ENCODE data around the gene MLF1. TPM values are rescaled to one million over a fixed set of nuclear protein-coding genes. Genes with fewer than 3 reads are reported as not detected.

Gene MLF1
- total and polyA plus RNA-seq, 2 of the 4 experiments (the other 2 are of a cell fraction) = 4.7 to 5.2 TPM

DNA sequence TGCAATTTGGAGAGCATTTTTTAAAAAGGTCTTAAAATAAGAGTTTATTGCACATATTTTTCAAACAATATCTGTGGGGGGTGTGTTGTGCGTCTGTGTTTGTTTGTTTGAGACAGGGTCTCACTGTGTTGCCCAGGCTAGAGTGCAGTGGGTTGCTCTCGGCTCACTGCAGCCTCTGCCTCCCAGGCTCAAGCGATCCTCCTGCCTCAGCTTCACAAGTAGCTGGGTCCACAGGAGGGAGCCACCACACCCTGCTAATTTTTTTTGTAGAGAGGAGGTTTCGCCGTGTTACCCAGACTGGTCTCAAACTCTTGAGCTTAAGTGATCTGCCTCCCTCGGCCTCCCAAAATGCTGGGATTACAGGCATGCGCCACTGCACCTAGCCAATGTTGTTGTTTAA, 2.7 kb downstream of the MLF1 start:
- no peak overlapping the region for H3K14ac ChIP-seq (replicated peaks; ENCODE audit: low read depth, low read length)
- no CpG with 5 or more reads among the region's 7 CpGs for WGBS, 2 experiments (ENCODE audit: extremely low coverage in 2 of 2, insufficient read length in 1 of 2)
- no peaks in the 10 kb centered on the region for H3K9me3 ChIP-seq (ENCODE audit: control insufficient read depth, insufficient read depth, low read length)
- no peak overlapping the region for H3K23ac ChIP-seq (ENCODE audit: low read depth, low read length)
- no TSS peak for BruUV-seq (replicated peaks)
- H3K27me3 ChIP-seq (ENCODE audit: control insufficient read depth, insufficient read depth, low read length) = no peaks in the 10 kb centered on the region
- no peak overlapping the region for H4K91ac ChIP-seq (ENCODE audit: insufficient read depth, low read depth, low read length)
- no peak overlapping the region for H2AK9ac ChIP-seq (replicated peaks; ENCODE audit: low read depth, low read length, poor library complexity)
- no peak overlapping the region for H4K8ac ChIP-seq (ENCODE audit: low read depth in 2 of 2, low read length in 2 of 2)
- no peak overlapping the region for H3K27ac ChIP-seq (ENCODE audit: insufficient read depth, low read length)
- DNase-seq (no peak), ATAC-seq (ENCODE audit: low read depth) (no peak)
- H2AFZ ChIP-seq (replicated peaks; ENCODE audit: low read length, poor library complexity) = no peak overlapping the region
- dilution Hi-C loops (cut with HindIII; ENCODE audit: low sequenced_read_pairs, unreplicated experiment) = no loop called here
- H3K36me3 ChIP-seq (ENCODE audit: control insufficient read depth, insufficient read depth, low read length) = no peaks in the 10 kb centered on the region
- no peaks in the 10 kb centered on the region for H3K4me1 ChIP-seq (ENCODE audit: control insufficient read depth, insufficient read depth, low read length)
- ChIA-PET CTCF (no interaction called here), POLR2A (ENCODE audit: unreplicated experiment) (no interaction called here)
- H4K5ac ChIP-seq (ENCODE audit: low read depth, low read length) = no peak overlapping the region
- no peak overlapping the region for H3K4me2 ChIP-seq (ENCODE audit: low read depth, low read length)
- no peak overlapping the region for H2BK5ac ChIP-seq (ENCODE audit: low read depth, low read length, poor library complexity, severe bottlenecking)
- intact Hi-C loops (cut with micrococcal nuclease) = loop anchor here (5.0 kb wide), 1 partner anchor 69 kb away; the partner anchor contains the start of gene GFM1
- H3K18ac ChIP-seq (ENCODE audit: low read depth, low read length) = no peak overlapping the region
- H2BK120ac ChIP-seq (ENCODE audit: low read depth, low read length) = no peak overlapping the region
- no peaks in the 10 kb centered on the region for H4K20me1 ChIP-seq (ENCODE audit: insufficient read depth, low read length)
- no peak overlapping the region for H2BK15ac ChIP-seq (ENCODE audit: low read depth, low read length)
- H3K9me1 ChIP-seq (ENCODE audit: insufficient read depth, low read length) = 0 out of 2 replicates have a peak, but pooled peaks cover 2% of the 10 kb centered on the region
- no peak for TF ChIP-seq MAZ (IDR thresholded peaks at IDR 0.05; ENCODE audit: borderline replicate concordance, low read depth, low read length)
- TF ChIP-seq CHD1 (IDR thresholded peaks at IDR 0.05; ENCODE audit: low read depth, low read length) = no peak
- TF ChIP-seq MAFK (IDR thresholded peaks at IDR 0.05; ENCODE audit: low read depth, low read length) = no peak
- TF ChIP-seq NFE2L2 (IDR thresholded peaks at IDR 0.05; ENCODE audit: low read depth, low read length) = no peak
- TF ChIP-seq, protein P1, sequence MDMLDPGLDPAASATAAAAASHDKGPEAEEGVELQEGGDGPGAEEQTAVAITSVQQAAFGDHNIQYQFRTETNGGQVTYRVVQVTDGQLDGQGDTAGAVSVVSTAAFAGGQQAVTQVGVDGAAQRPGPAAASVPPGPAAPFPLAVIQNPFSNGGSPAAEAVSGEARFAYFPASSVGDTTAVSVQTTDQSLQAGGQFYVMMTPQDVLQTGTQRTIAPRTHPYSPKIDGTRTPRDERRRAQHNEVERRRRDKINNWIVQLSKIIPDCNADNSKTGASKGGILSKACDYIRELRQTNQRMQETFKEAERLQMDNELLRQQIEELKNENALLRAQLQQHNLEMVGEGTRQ (IDR thresholded peaks at IDR 0.05; ENCODE audit: low read depth, low read length) = no peak
- no peak for TF ChIP-seq RAD21 (IDR thresholded peaks at IDR 0.05; ENCODE audit: low read length)
- TF ChIP-seq RCOR1 (IDR thresholded peaks at IDR 0.05; ENCODE audit: insufficient replicate concordance, low read length) = no peak
- TF ChIP-seq, protein P2, sequence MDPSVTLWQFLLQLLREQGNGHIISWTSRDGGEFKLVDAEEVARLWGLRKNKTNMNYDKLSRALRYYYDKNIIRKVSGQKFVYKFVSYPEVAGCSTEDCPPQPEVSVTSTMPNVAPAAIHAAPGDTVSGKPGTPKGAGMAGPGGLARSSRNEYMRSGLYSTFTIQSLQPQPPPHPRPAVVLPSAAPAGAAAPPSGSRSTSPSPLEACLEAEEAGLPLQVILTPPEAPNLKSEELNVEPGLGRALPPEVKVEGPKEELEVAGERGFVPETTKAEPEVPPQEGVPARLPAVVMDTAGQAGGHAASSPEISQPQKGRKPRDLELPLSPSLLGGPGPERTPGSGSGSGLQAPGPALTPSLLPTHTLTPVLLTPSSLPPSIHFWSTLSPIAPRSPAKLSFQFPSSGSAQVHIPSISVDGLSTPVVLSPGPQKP (IDR thresholded peaks at IDR 0.05; ENCODE audit: borderline replicate concordance, low read depth, low read length) = no peak
- no peak for TF ChIP-seq FOS (IDR thresholded peaks at IDR 0.05; ENCODE audit: low read depth, low read length)
- TF ChIP-seq SMC3 (IDR thresholded peaks at IDR 0.05; ENCODE audit: low read depth, low read length) = no peak
- TF ChIP-seq, protein P3, sequence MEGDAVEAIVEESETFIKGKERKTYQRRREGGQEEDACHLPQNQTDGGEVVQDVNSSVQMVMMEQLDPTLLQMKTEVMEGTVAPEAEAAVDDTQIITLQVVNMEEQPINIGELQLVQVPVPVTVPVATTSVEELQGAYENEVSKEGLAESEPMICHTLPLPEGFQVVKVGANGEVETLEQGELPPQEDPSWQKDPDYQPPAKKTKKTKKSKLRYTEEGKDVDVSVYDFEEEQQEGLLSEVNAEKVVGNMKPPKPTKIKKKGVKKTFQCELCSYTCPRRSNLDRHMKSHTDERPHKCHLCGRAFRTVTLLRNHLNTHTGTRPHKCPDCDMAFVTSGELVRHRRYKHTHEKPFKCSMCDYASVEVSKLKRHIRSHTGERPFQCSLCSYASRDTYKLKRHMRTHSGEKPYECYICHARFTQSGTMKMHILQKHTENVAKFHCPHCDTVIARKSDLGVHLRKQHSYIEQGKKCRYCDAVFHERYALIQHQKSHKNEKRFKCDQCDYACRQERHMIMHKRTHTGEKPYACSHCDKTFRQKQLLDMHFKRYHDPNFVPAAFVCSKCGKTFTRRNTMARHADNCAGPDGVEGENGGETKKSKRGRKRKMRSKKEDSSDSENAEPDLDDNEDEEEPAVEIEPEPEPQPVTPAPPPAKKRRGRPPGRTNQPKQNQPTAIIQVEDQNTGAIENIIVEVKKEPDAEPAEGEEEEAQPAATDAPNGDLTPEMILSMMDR (conservative IDR thresholded peaks at IDR 0.05; ENCODE audit: low read depth, low read length) = no peak
- no peak for TF ChIP-seq POLR2A (IDR thresholded peaks at IDR 0.05; ENCODE audit: low read depth, low read length)
- no peak for TF ChIP-seq MXI1 (IDR thresholded peaks at IDR 0.05; ENCODE audit: borderline replicate concordance, low read depth, low read length)
- TF ChIP-seq RFX5 (IDR thresholded peaks at IDR 0.05; ENCODE audit: low read depth, low read length) = no peak
- TF ChIP-seq CEBPB (IDR thresholded peaks at IDR 0.05; ENCODE audit: low read depth, low read length) = no peak
- TF ChIP-seq BHLHE40 (IDR thresholded peaks at IDR 0.05; ENCODE audit: low read depth, low read length) = no peak
- no peaks in the 10 kb centered on the region for H3K79me1 ChIP-seq (ENCODE audit: low read depth in 1 of 2, low read length in 2 of 2)
- H3K56ac ChIP-seq (ENCODE audit: extremely low read depth, insufficient read depth, low read length) = no peak overlapping the region
- H3K4ac ChIP-seq (ENCODE audit: low read depth, low read length) = no peak overlapping the region
- H2BK20ac ChIP-seq (ENCODE audit: low read depth, low read length) = no peak overlapping the region
- in situ Hi-C loops (cut with MboI; ENCODE audit: low sequenced_read_pairs) = no loop called here
- no peak overlapping the region for H3K9ac ChIP-seq (ENCODE audit: low read depth, low read length)
- H3K4me3 ChIP-seq (ENCODE audit: insufficient read depth, low read depth, low read length) = no peak overlapping the region
- H2AK5ac ChIP-seq (ENCODE audit: low read depth, low read length) = no peak overlapping the region
